A549 (cell line): Measurements from ENCODE around the gene ADTRP. TPM values are rescaled to one million over a fixed set of nuclear protein-coding genes. Genes with fewer than 3 reads are reported as not detected.
A peak's percentile ranks its signal among the peaks of the same experiment; 100 is the strongest.

Experiments used
- ATAC-seq, 2 experiments: fragments of 200-7000 bp in 1 of 2; fragments of >200 bp in 1 of 2; cut with Nextera tagmentation in 1 of 2; cut with Tn5 transposase in 1 of 2; 3 replicates each; pipeline versions ENCODE4 v1.8.0 to v1.9.1; 2018 to 2020; ENCODE audit warnings: mild to moderate bottlenecking in 1 of 2, moderate library complexity in 1 of 2
- CTCF ChIA-PET: fragments of 300-600 bp; sonication (Branson Sonifier 250); formaldehyde crosslinking; extraction: SDS; loops from one replicate; lab custom pipeline; 2021; ENCODE audit warnings: antibody characterized with exemption, inconsistent platforms; lab: Yijun Ruan, JAX
- POLR2A ChIA-PET: fragments of 350-600 bp; formaldehyde crosslinking; extraction: SDS; loops from one replicate; lab custom pipeline; 2021; ENCODE audit warnings: antibody characterized with exemption, inconsistent platforms; lab: Yijun Ruan, JAX
- DNase-seq, 2 experiments: peaks; one replicate each; pipeline versions ENCODE4 v3.0.0 to v3.0.0-alpha.2; 2011 to 2016; ENCODE audit warnings: low read depth in 1 of 2, low spot score in 1 of 2
- FAIRE-seq: peaks from 2 replicates; lab custom pipeline; 2011; peaks lifted over from hg19 to GRCh38; lab: Jason Lieb, UNC
- H3K27ac ChIP-seq, 2 experiments: fragments of >200 bp; sonication (Bioruptor Twin); formaldehyde crosslinking; 3 replicates each; pipeline ENCODE4 v1.5.1; 2016 to 2017
- H3K4me1 ChIP-seq: fragments of >200 bp; sonication (Bioruptor Twin); formaldehyde crosslinking; 3 replicates; pipeline ENCODE4 v1.6.1; 2016
- H3K4me2 ChIP-seq: fragments of >200 bp; sonication (Bioruptor Twin); formaldehyde crosslinking; 3 replicates; pipeline ENCODE4 v1.6.1; 2016
- H3K4me3 ChIP-seq: fragments of >200 bp; sonication (Bioruptor Twin); formaldehyde crosslinking; 3 replicates; pipeline ENCODE4 v1.5.1; 2016
- H3K9me3 ChIP-seq: fragments of >200 bp; sonication (Bioruptor Twin); formaldehyde crosslinking; 3 replicates; pipeline ENCODE4 v1.6.1; 2016
- CHD4 ChIP-seq: fragments of 200-600 bp; sonication (generic); IDR thresholded peaks from 2 replicates; pipeline ENCODE4 v1.6.1; 2016; ENCODE audit warnings: antibody characterized with exemption, mild to moderate bottlenecking, borderline replicate concordance
- EHF ChIP-seq: fragments of 250-450 bp; sonication (Bioruptor Pico); IDR thresholded peaks from 2 replicates; pipeline ENCODE4 v1.5.0; 2020; ENCODE audit warnings: mild to moderate bottlenecking
- EHMT2 ChIP-seq: fragments of 200-600 bp; sonication (generic); IDR thresholded peaks from 2 replicates; pipeline ENCODE4 v1.6.1; 2016; ENCODE audit warnings: antibody characterized with exemption, low read depth, mild to moderate bottlenecking, moderate library complexity
- ELK1 ChIP-seq: fragments of 150-350 bp; IDR thresholded peaks from 2 replicates; pipeline ENCODE4 v1.6.1; 2014; ENCODE audit warnings: low read depth, mild to moderate bottlenecking, low read length
- FOSB ChIP-seq: fragments of 250-450 bp; sonication (Bioruptor Pico); IDR thresholded peaks from 2 replicates; pipeline ENCODE4 v1.5.0; 2020; ENCODE audit warnings: mild to moderate bottlenecking, moderate library complexity
- FOXS1 ChIP-seq: fragments of 250-450 bp; sonication (Bioruptor Pico); IDR thresholded peaks from 2 replicates; pipeline ENCODE4 v1.5.0; 2020; ENCODE audit warnings: mild to moderate bottlenecking, moderate library complexity
- HOXA7 ChIP-seq: fragments of 250-450 bp; sonication (Bioruptor Pico); IDR thresholded peaks from 2 replicates; pipeline ENCODE4 v1.5.0; 2020; ENCODE audit warnings: mild to moderate bottlenecking, moderate library complexity
- HOXB5 ChIP-seq: fragments of 250-450 bp; sonication (Bioruptor Pico); IDR thresholded peaks from 2 replicates; pipeline ENCODE4 v1.5.0; 2020; ENCODE audit warnings: mild to moderate bottlenecking, moderate library complexity
- JUN ChIP-seq, 2 experiments: fragments of >200 bp; sonication (Bioruptor Twin); formaldehyde crosslinking; IDR thresholded peaks; 2 replicates in 1 of 2; 3 replicates in 1 of 2; pipeline ENCODE4 v1.6.1; 2016 to 2017
- KDM1A ChIP-seq: fragments of 200-600 bp; sonication (generic); IDR thresholded peaks from 2 replicates; pipeline ENCODE4 v1.6.1; 2016; ENCODE audit warnings: low read depth, mild to moderate bottlenecking
- KDM5A ChIP-seq: fragments of 200-600 bp; sonication (generic); IDR thresholded peaks from 2 replicates; pipeline ENCODE4 v1.6.1; 2016; ENCODE audit warnings: antibody characterized with exemption, mild to moderate bottlenecking
- NFE2L2 ChIP-seq: fragments of 150-350 bp; conservative IDR thresholded peaks from 2 replicates; pipeline ENCODE4 v1.6.1; 2014; ENCODE audit warnings: low read length
- NPAS2 ChIP-seq: fragments of 250-450 bp; sonication (Bioruptor Pico); IDR thresholded peaks from 2 replicates; pipeline ENCODE4 v1.8.0; 2022; ENCODE audit warnings: mild to moderate bottlenecking, moderate library complexity, borderline replicate concordance
- POLR2A ChIP-seq: IDR thresholded peaks from 2 replicates; pipeline ENCODE4 v1.6.1; 2012; ENCODE audit warnings: mild to moderate bottlenecking, low read length
- POLR2AphosphoS2 ChIP-seq: conservative IDR thresholded peaks from 2 replicates; pipeline ENCODE4 v1.6.1; 2012; ENCODE audit warnings: low read length, improper control_type of control experiment, inconsistent platforms
- RAD21 ChIP-seq, 2 experiments: fragments of >200 bp in 1 of 2; sonication (Bioruptor Twin) in 1 of 2; formaldehyde crosslinking in 1 of 2; IDR thresholded peaks in 1 of 2; conservative IDR thresholded peaks in 1 of 2; 2 replicates in 1 of 2; 3 replicates in 1 of 2; pipeline ENCODE4 v1.6.1; 2012 to 2018; ENCODE audit warnings: inconsistent platforms in 1 of 2
- RARB ChIP-seq: fragments of 250-450 bp; sonication (Bioruptor Pico); IDR thresholded peaks from 2 replicates; pipeline ENCODE4 v1.8.0; 2021; ENCODE audit warnings: mild to moderate bottlenecking, moderate library complexity
- RCOR1 ChIP-seq: fragments of 150-350 bp; IDR thresholded peaks from 2 replicates; pipeline ENCODE4 v1.6.1; 2014; ENCODE audit warnings: antibody characterized with exemption, low read length, low read depth
- RFX5 ChIP-seq: fragments of 450-650 bp; IDR thresholded peaks from 2 replicates; pipeline ENCODE4 v1.7.1; 2014; ENCODE audit warnings: antibody characterized with exemption, mild to moderate bottlenecking, moderate library complexity
- RNF2 ChIP-seq: fragments of 200-600 bp; sonication (generic); IDR thresholded peaks from 2 replicates; pipeline ENCODE4 v1.6.1; 2016; ENCODE audit warnings: low read depth, mild to moderate bottlenecking, antibody characterized with exemption, moderate library complexity, borderline replicate concordance
- SREBF2 ChIP-seq: fragments of 450-650 bp; IDR thresholded peaks from 2 replicates; pipeline ENCODE4 v1.6.1; 2014; ENCODE audit warnings: mild to moderate bottlenecking, moderate library complexity
- ZNF302 ChIP-seq: fragments of 250-450 bp; sonication (Bioruptor Pico); IDR thresholded peaks from 2 replicates; pipeline ENCODE4 v1.9.0; 2021; ENCODE audit warnings: inconsistent platforms, mild to moderate bottlenecking, moderate library complexity
- WGBS: methylation state at CpG from one replicate; pipeline ENCODE4 v1.1.6; 2017; ENCODE audit errors: missing lambda C conversion rate; 5-methylcytosine and 5-hydroxymethylcytosine counted together
- polyA plus RNA-seq, 4 experiments: library from polyadenylated mRNA; depleted of rRNA in 3 of 4; stranded (reverse); fragments of >200 nt; fragmentation: RNase III in 1 of 4; extraction: RNeasy Plus Mini Kit Qiagen cat#74134 plus additional on column Dnase treatment in 1 of 4; gene quantifications; 2 replicates in 3 of 4; 3 replicates in 1 of 4; pipeline ENCODE4 v1.2.3, GENCODE V29; 2011 to 2017

ADTRP gene
- polyA plus RNA-seq, 2 of the 4 experiments (the other 2 are of a cell fraction), result 0.57 to 0.59 TPM

- ATAC-seq, result no peak
- H3K4me2 ChIP-seq, result no peak overlapping the region
- FAIRE-seq, result no peak
- H3K4me1 ChIP-seq, result peaks cover 22% of the 10 kb centered on the region
- POLR2A ChIA-PET, result no interaction called here
- no peak for DNase-seq
- CTCF ChIA-PET, result interaction anchor here (1.6 kb wide), 1 partner anchor 9 kb away, joined by 8 read pairs; no protein-coding TSS in a partner anchor
- H3K27ac ChIP-seq, result no peak overlapping the region
- H3K9me3 ChIP-seq, result no peaks in the 10 kb centered on the region
- H3K4me3 ChIP-seq, result no peak overlapping the region
- TF ChIP-seq RARB (CRISPR knock-in tag) (no peak), ELK1 (no peak), KDM5A (no peak), RFX5 (no peak), HOXA7 (CRISPR knock-in tag) (no peak), FOXS1 (CRISPR knock-in tag) (no peak), RCOR1 (no peak), EHMT2 (no peak), JUN (IDR thresholded peaks at IDR 0.05) (no peak), CHD4 (no peak), POLR2A (no peak), RNF2 (no peak), HOXB5 (CRISPR knock-in tag) (no peak), NFE2L2 (no peak), NPAS2 (CRISPR knock-in tag) (no peak), EHF (CRISPR knock-in tag) (no peak), ZNF302 (CRISPR knock-in tag) (no peak), FOSB (CRISPR knock-in tag) (no peak)
- TF ChIP-seq, all 56 proteins: peak for 0
- WGBS, result 93% methylated on average over 4 of the region's 4 CpGs
Measured at GRCh38 chr6:11782524-11782923, 3.9 kb upstream of the ADTRP start.

- no peaks in the 10 kb centered on the region for H3K9me3 ChIP-seq
- POLR2A ChIA-PET, result no interaction called here
- no peak overlapping the region; a peak in 1 of 6 replicates for H3K27ac ChIP-seq
- no peak for TF ChIP-seq CHD4
- TF ChIP-seq, all 56 proteins: peak for 0
- DNase-seq, result no peak
- peaks cover 13% of the 10 kb centered on the region for H3K4me1 ChIP-seq
- no peak; a peak in 1 of 6 replicates for ATAC-seq
- H3K4me3 ChIP-seq, result no peak overlapping the region
- WGBS, result 26% methylated on average over 2 of the region's 2 CpGs
- CTCF ChIA-PET, result no interaction called here
- H3K4me2 ChIP-seq, result no peak overlapping the region
- no peak for FAIRE-seq
Measured at GRCh38 chr6:11780097-11780428, 1.5 kb upstream of the ADTRP start.

GRCh38 chr6:11779329-11780096, 910 bp upstream of the ADTRP start:
- FAIRE-seq (no peak), DNase-seq (no peak), ATAC-seq (no peak)
- ChIA-PET CTCF (no interaction called here), POLR2A (no interaction called here)
- 85% methylated on average over 6 of the region's 6 CpGs for WGBS
- Histone ChIP-seq H3K4me3 (no peak overlapping the region), H3K27ac (peak overlapping the region in 1 of 2 experiments; percentile 28; a peak in 2 of 6 replicates), H3K4me1 (peaks cover 10% of the 10 kb centered on the region; the same call in 2 of the 3 replicates), H3K4me2 (no peak overlapping the region), H3K9me3 (no peaks in the 10 kb centered on the region)
- TF ChIP-seq SREBF2, result no peak
- no peak for TF ChIP-seq ELK1
- TF ChIP-seq FOXS1 (CRISPR knock-in tag), result no peak
- TF ChIP-seq RAD21 (conservative IDR thresholded peaks at IDR 0.05 in 1 of 2, IDR thresholded peaks at IDR 0.05 in 1 of 2), result no peak
- TF ChIP-seq POLR2AphosphoS2, result no peak
- no peak for TF ChIP-seq KDM5A
- no peak for TF ChIP-seq KDM1A
